H1 (cell line): ENCODE data around the gene SFXN4. TPM values are rescaled to one million over a fixed set of nuclear protein-coding genes. Genes with fewer than 3 reads are reported as not detected.

Experiments
- CTCF ChIA-PET: fragments of 300-600 bp; sonication (Branson Sonifier 250); formaldehyde crosslinking; loops from one replicate; lab custom pipeline; 2021; ENCODE audit not compliant: partially characterized antibody; lab: Charles Lee
- POLR2A ChIA-PET: fragments of 300-600 bp; sonication (Branson Sonifier 250); formaldehyde crosslinking; loops from one replicate; lab custom pipeline; 2021; ENCODE audit warnings: inconsistent platforms; ENCODE audit not compliant: partially characterized antibody; lab: Charles Lee
- DNase-seq, 2 experiments: peaks; one replicate each; pipeline versions ENCODE4 v3.0.0 to v3.0.0-alpha.2; 2010 to 2022; ENCODE audit warnings: low spot score in 2 of 2, low read depth in 1 of 2, mixed read lengths in 1 of 2
- FAIRE-seq: peaks from 2 replicates; lab custom pipeline; 2011; peaks lifted over from hg19 to GRCh38; lab: Jason Lieb, UNC
- H2AFZ ChIP-seq: 2 replicates; pipeline ENCODE4 v1.8.1; 2012; ENCODE audit warnings: low read length, inconsistent platforms
- H2AK5ac ChIP-seq: 2 replicates; pipeline ENCODE4 v1.6.1; 2013; ENCODE audit warnings: low read depth, low read length
- H2BK120ac ChIP-seq: replicated peaks from 2 replicates; pipeline ENCODE3; 2013; ENCODE audit warnings: low read depth, low read length, inconsistent platforms
- H2BK12ac ChIP-seq: 2 replicates; pipeline ENCODE4 v1.6.1; 2013; ENCODE audit warnings: low read depth, low read length
- H2BK15ac ChIP-seq: 2 replicates; pipeline ENCODE4 v1.6.1; 2013; ENCODE audit warnings: low read length
- H2BK20ac ChIP-seq: 2 replicates; pipeline ENCODE4 v1.6.1; 2013; ENCODE audit warnings: low read length
- H2BK5ac ChIP-seq: 2 replicates; pipeline ENCODE4 v1.6.1; 2013; ENCODE audit warnings: low read depth, low read length
- H3K14ac ChIP-seq: 2 replicates; pipeline ENCODE4 v1.6.1; 2013; ENCODE audit warnings: inconsistent platforms; ENCODE audit not compliant: insufficient read length
- H3K18ac ChIP-seq: 2 replicates; pipeline ENCODE4 v1.6.1; 2013; ENCODE audit warnings: low read length; ENCODE audit errors: extremely low read depth
- H3K23ac ChIP-seq: 2 replicates; pipeline ENCODE4 v1.6.1; 2013; ENCODE audit warnings: inconsistent platforms; ENCODE audit not compliant: insufficient read length
- H3K23me2 ChIP-seq: 2 replicates; pipeline ENCODE4 v1.6.1; 2013; ENCODE audit warnings: low read depth, low read length
- H3K27ac ChIP-seq: 2 replicates; pipeline ENCODE4 v1.6.1; 2011; ENCODE audit warnings: low read depth, low read length, inconsistent platforms
- H3K27me3 ChIP-seq, 4 experiments: replicated peaks in 1 of 4; 1 replicate in 1 of 4; 2 replicates in 3 of 4; pipeline versions ENCODE4 v1.6.1 to v1.8.1; 2011 to 2013; ENCODE audit warnings: low read length in 3 of 4, mild to moderate bottlenecking in 3 of 4, inconsistent platforms in 2 of 4, mixed read lengths in 2 of 4, moderate library complexity in 1 of 4; ENCODE audit not compliant: control insufficient read depth in 3 of 4, insufficient read depth in 3 of 4; ENCODE audit errors: extremely low read depth in 1 of 4
- H3K36me3 ChIP-seq, 4 experiments: 2 replicates each; pipeline versions ENCODE4 v1.6.1 to v1.8.1; 2011 to 2013; ENCODE audit warnings: mild to moderate bottlenecking in 4 of 4, low read length in 3 of 4, moderate library complexity in 2 of 4, control low read depth in 1 of 4, inconsistent platforms in 1 of 4; ENCODE audit not compliant: insufficient read depth in 4 of 4, control insufficient read depth in 2 of 4
- H3K4ac ChIP-seq: replicated peaks from 2 replicates; pipeline ENCODE3; 2013; ENCODE audit warnings: low read length, low read depth, mixed read lengths, inconsistent platforms; ENCODE audit not compliant: insufficient read length
- H3K4me1 ChIP-seq, 4 experiments: replicated peaks in 1 of 4; 1 replicate in 1 of 4; 2 replicates in 3 of 4; pipeline versions ENCODE4 v1.6.1 to v1.8.1; 2011 to 2013; ENCODE audit warnings: low read length in 3 of 4, inconsistent platforms in 2 of 4, mixed read lengths in 1 of 4; ENCODE audit not compliant: insufficient read depth in 4 of 4, control insufficient read depth in 3 of 4
- H3K4me2 ChIP-seq, 2 experiments: 2 replicates each; pipeline versions ENCODE4 v1.6.1 to v1.8.1; 2011 to 2013; ENCODE audit warnings: low read depth in 2 of 2, low read length in 2 of 2, control low read depth in 1 of 2, inconsistent platforms in 1 of 2, mild to moderate bottlenecking in 1 of 2; ENCODE audit not compliant: insufficient read depth in 1 of 2
- H3K4me3 ChIP-seq, 4 experiments: fragments of 200-600, 300-600 bp in 1 of 4; sonication (generic), shearing (Covaris generic), sonication (Bioruptor Twin) in 1 of 4; 2 replicates each; pipeline versions ENCODE4 v1.5.1 to v1.8.1; 2011 to 2016; ENCODE audit warnings: low read length in 4 of 4, low read depth in 3 of 4, control low read depth in 2 of 4, inconsistent platforms in 2 of 4, mild to moderate bottlenecking in 2 of 4, mixed read lengths in 1 of 4, moderate library complexity in 1 of 4; ENCODE audit not compliant: insufficient read depth in 2 of 4; ENCODE audit errors: extremely low read depth in 1 of 4
- H3K56ac ChIP-seq: replicated peaks from 2 replicates; pipeline ENCODE3; 2013; ENCODE audit warnings: low read depth, mild to moderate bottlenecking, mixed read lengths, low read length, inconsistent platforms; ENCODE audit not compliant: insufficient read length
- H3K79me1 ChIP-seq: 2 replicates; pipeline ENCODE4 v1.6.1; 2013; ENCODE audit warnings: low read depth, low read length, control low read depth
- H3K79me2 ChIP-seq, 2 experiments: 2 replicates each; pipeline versions ENCODE4 v1.6.1 to v1.8.1; 2012 to 2013; ENCODE audit warnings: low read length in 2 of 2, mild to moderate bottlenecking in 2 of 2, inconsistent platforms in 1 of 2; ENCODE audit not compliant: insufficient read depth in 2 of 2, control insufficient read depth in 1 of 2
- H3K9ac ChIP-seq, 4 experiments: replicated peaks in 1 of 4; 1 replicate in 1 of 4; 2 replicates in 3 of 4; pipeline versions ENCODE4 v1.6.1 to v1.8.1; 2011 to 2013; ENCODE audit warnings: low read depth in 3 of 4, low read length in 3 of 4, control low read depth in 2 of 4, mild to moderate bottlenecking in 2 of 4, moderate library complexity in 2 of 4, inconsistent platforms in 1 of 4; ENCODE audit errors: extremely low read depth in 1 of 4
- H3K9me3 ChIP-seq, 2 experiments: 2 replicates each; pipeline versions ENCODE4 v1.6.1 to v1.8.1; 2012 to 2013; ENCODE audit warnings: mild to moderate bottlenecking in 2 of 2, moderate library complexity in 2 of 2, control low read depth in 1 of 2, inconsistent platforms in 1 of 2, low read depth in 1 of 2, low read length in 1 of 2, mixed read lengths in 1 of 2; ENCODE audit not compliant: insufficient read depth in 2 of 2
- H4K20me1 ChIP-seq, 2 experiments: replicated peaks in 1 of 2; 2 replicates each; pipeline versions ENCODE3 to v1.8.1; 2011 to 2013; ENCODE audit warnings: inconsistent platforms in 2 of 2, low read length in 2 of 2, mild to moderate bottlenecking in 1 of 2; ENCODE audit not compliant: insufficient read depth in 2 of 2, control insufficient read depth in 1 of 2
- H4K5ac ChIP-seq: 2 replicates; pipeline ENCODE4 v1.6.1; 2013; ENCODE audit warnings: low read length, low read depth, mixed read lengths, inconsistent platforms; ENCODE audit not compliant: insufficient read length
- H4K8ac ChIP-seq: 2 replicates; pipeline ENCODE4 v1.8.0; 2013; ENCODE audit warnings: mild to moderate bottlenecking, moderate library complexity, low read length, inconsistent platforms; ENCODE audit not compliant: insufficient read depth; ENCODE audit errors: extremely low read depth
- H4K91ac ChIP-seq: replicated peaks from 2 replicates; pipeline ENCODE3; 2013; ENCODE audit warnings: low read length, mixed read lengths, inconsistent platforms; ENCODE audit not compliant: insufficient read length
- BRCA1 ChIP-seq: IDR thresholded peaks from 2 replicates; pipeline ENCODE4 v1.6.1; 2012; ENCODE audit warnings: low read depth, low read length, improper control_type of control experiment
- CBX8 ChIP-seq: fragments of 300-800, 300-1000 bp; sonication (generic); IDR thresholded peaks from 2 replicates; pipeline ENCODE4 v1.7.1; 2016; ENCODE audit warnings: low read depth, low read length, borderline replicate concordance
- CHD2 ChIP-seq: IDR thresholded peaks from 2 replicates; pipeline ENCODE4 v1.6.1; 2012; ENCODE audit warnings: low read length, improper control_type of control experiment
- KDM5A ChIP-seq: fragments of 200-600 bp; IDR thresholded peaks from 2 replicates; pipeline ENCODE4 v1.7.1; 2012; ENCODE audit warnings: mild to moderate bottlenecking, low read length, inconsistent platforms, mixed read lengths
- MAFK ChIP-seq: IDR thresholded peaks from 2 replicates; pipeline ENCODE4 v1.6.1; 2012; ENCODE audit warnings: low read depth, mild to moderate bottlenecking, improper control_type of control experiment, low read length
- SUZ12 ChIP-seq: fragments of 200-600 bp; sonication (generic); IDR thresholded peaks from 2 replicates; pipeline ENCODE4 v1.6.1; 2012; ENCODE audit warnings: mild to moderate bottlenecking, inconsistent platforms, low read length, moderate library complexity, mixed read lengths
- WGBS, 2 experiments: shearing (Covaris generic) in 1 of 2; methylation state at CpG; one replicate each; pipeline versions ENCODE4 v1.1.6 to v1.1.7; 2013 to 2015; ENCODE audit warnings: low lambda C conversion rate in 2 of 2, mixed read lengths in 2 of 2, inconsistent platforms in 1 of 2, low coverage in 1 of 2, missing lambda C conversion rate in 1 of 2; ENCODE audit not compliant: insufficient replicate concordance in 2 of 2, insufficient coverage in 1 of 2, insufficient read length in 1 of 2; ENCODE audit errors: extremely low coverage in 1 of 2, missing lambda C conversion rate in 1 of 2; 5-methylcytosine and 5-hydroxymethylcytosine counted together
- polyA plus RNA-seq, 7 experiments: library from polyadenylated mRNA; depleted of rRNA in 3 of 7; stranded (reverse) in 5 of 7; unstranded in 2 of 7; fragments of >200 nt in 5 of 7; fragments of 200-250 nt in 2 of 7; gene quantifications; 1 replicate in 5 of 7; 2 replicates in 1 of 7; 4 replicates in 1 of 7; pipeline versions ENCODE4 v1.2.1 to v1.2.3, GENCODE V29; 2011 to 2013; ENCODE audit warnings: missing spikeins in 2 of 7, mixed read lengths in 2 of 7
- total RNA-seq: library from RNA; stranded (reverse); fragmentation: NEBNext Ultra II Directional; extraction: Animal tissue kit (Norgen Biotek cat#: 25700); gene quantifications from 2 replicates; pipeline ENCODE4 v1.2.1, GENCODE V29; 2021
- TF ChIP-seq, protein P1 (sequence below): IDR thresholded peaks from 2 replicates; pipeline ENCODE4 v1.6.1; 2011; ENCODE audit warnings: low read length, improper control_type of control experiment

SFXN4 gene
- total and polyA plus RNA-seq, 2 of the 8 experiments (the other 6 are each of a cell fraction or from before 2014, with no cell fraction given) = 15.4 to 21.6 TPM

DNA sequence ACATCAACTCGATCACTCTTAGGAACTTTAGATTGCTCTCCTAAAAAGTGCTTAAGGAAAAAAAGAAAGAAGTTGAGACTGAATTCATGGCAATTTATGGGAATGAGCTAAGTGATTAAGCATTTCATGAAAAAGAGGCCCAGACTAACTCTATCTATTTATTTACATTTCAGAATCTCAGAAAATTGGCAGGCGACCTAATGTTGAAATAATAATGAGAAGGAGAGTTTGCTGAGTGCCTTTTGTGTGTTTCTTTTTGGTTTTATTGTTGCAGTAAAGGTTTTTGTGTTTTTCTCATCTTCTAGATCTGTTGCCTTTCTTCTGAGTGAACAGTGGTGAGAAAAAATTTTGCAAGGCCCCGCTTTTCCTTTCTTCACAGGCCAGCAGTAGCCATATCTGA is 45.7 kb upstream of the SFXN4 start:
- Histone ChIP-seq H3K79me1 (no peaks in the 10 kb centered on the region), H2AFZ (no peak overlapping the region), H4K8ac (no peak overlapping the region), H2BK5ac (no peak overlapping the region), H3K4ac (no peak overlapping the region), H4K5ac (no peak overlapping the region), H4K91ac (no peak overlapping the region), H3K23ac (no peak overlapping the region), H3K23me2 (peaks cover 7% of the 10 kb centered on the region), H3K36me3 (no peaks in the 10 kb centered on the region), H3K56ac (no peak overlapping the region), H2BK12ac (no peak overlapping the region), H3K27ac (no peak overlapping the region), H2BK15ac (no peak overlapping the region), H3K9ac (no peak overlapping the region), H3K4me3 (no peak overlapping the region), H3K14ac (no peak overlapping the region), H3K27me3 (peaks cover 5 to 18% (median 14%) of the 10 kb centered on the region in 4 experiments), H3K18ac (no peak overlapping the region), H4K20me1 (peaks cover 0 to 5% of the 10 kb centered on the region in 2 experiments), H2BK20ac (no peak overlapping the region), H3K9me3 (no peaks in the 10 kb centered on the region), H3K4me2 (no peak overlapping the region), H3K79me2 (no peaks in the 10 kb centered on the region), H3K4me1 (peaks cover 3 to 8% (median 6%) of the 10 kb centered on the region in 4 experiments), H2BK120ac (no peak overlapping the region), H2AK5ac (no peak overlapping the region)
- FAIRE-seq (no peak), DNase-seq (no peak)
- WGBS, 2 experiments = 76% methylated on average over 3 of the region's 3 CpGs; no CpG with 5 or more reads in 1 of the 2 experiments
- TF ChIP-seq MAFK = no peak
- no peak for TF ChIP-seq CBX8
- no peak for TF ChIP-seq KDM5A
- TF ChIP-seq SUZ12 = no peak
- no peak for TF ChIP-seq BRCA1
- TF ChIP-seq CHD2 = no peak
- TF ChIP-seq, protein P1, sequence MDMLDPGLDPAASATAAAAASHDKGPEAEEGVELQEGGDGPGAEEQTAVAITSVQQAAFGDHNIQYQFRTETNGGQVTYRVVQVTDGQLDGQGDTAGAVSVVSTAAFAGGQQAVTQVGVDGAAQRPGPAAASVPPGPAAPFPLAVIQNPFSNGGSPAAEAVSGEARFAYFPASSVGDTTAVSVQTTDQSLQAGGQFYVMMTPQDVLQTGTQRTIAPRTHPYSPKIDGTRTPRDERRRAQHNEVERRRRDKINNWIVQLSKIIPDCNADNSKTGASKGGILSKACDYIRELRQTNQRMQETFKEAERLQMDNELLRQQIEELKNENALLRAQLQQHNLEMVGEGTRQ = no peak
- CTCF ChIA-PET = interaction anchor here (0.7 to 3.2 kb wide), 10 partner anchors 11 to 206 kb away, joined by 3 to 19 read pairs (median 4); no protein-coding TSS in a partner anchor
- POLR2A ChIA-PET = no interaction called here
